Measurements from ENCODE around the gene RIC8B.

The RIC8B gene

GRCh38 chr12:106759526-106760183 is 14.8 kb upstream of the RIC8B start:
- no peak for DNase-seq

- no peak for DNase-seq
These were observed 14.3 kb upstream of the RIC8B start for GRCh38 chr12:106760184-106760531.

GRCh38 chr12:106764220-106764619 is 10.3 kb upstream of the RIC8B start:
- DNase-seq: no peak

GRCh38 chr12:106764738-106765137 is 9.7 kb upstream of the RIC8B start:
- DNase-seq: no peak

- DNase-seq: no peak
These were observed 8.1 kb upstream of the RIC8B start for GRCh38 chr12:106766393-106766826.

GRCh38 chr12:106767206-106767605 is 7.3 kb upstream of the RIC8B start:
- DNase-seq: no peak

- DNase-seq: no peak
These were observed 6.3 kb upstream of the RIC8B start for GRCh38 chr12:106767954-106768822.

GRCh38 chr12:106769078-106769477 is 5.4 kb upstream of the RIC8B start:
- no peak for DNase-seq

- no peak for DNase-seq
These were observed 4.9 kb upstream of the RIC8B start for GRCh38 chr12:106769546-106769945.

GRCh38 chr12:106771425-106771824 is 3.1 kb upstream of the RIC8B start:
- no peak for DNase-seq

- DNase-seq: no peak
These were observed 1.0 kb upstream of the RIC8B start for GRCh38 chr12:106773286-106774004.

GRCh38 chr12:106774808-106775524 is 484 bp downstream of the RIC8B start:
- peak; percentile 42 for DNase-seq

- DNase-seq: no peak
These were observed 2.4 kb downstream of the RIC8B start for GRCh38 chr12:106776897-106777296.

- no peak for DNase-seq
These were observed 5.6 kb downstream of the RIC8B start for GRCh38 chr12:106780010-106780631.

GRCh38 chr12:106782619-106783018 is 8.1 kb downstream of the RIC8B start:
- no peak for DNase-seq

- no peak for DNase-seq
These were observed 9.0 kb downstream of the RIC8B start for GRCh38 chr12:106783515-106783914.

GRCh38 chr12:106790020-106790419 is 15.5 kb downstream of the RIC8B start:
- DNase-seq: no peak

GRCh38 chr12:106791531-106791930 is 17.0 kb downstream of the RIC8B start:
- peak; percentile 88 for DNase-seq

GRCh38 chr12:106794369-106794768 is 19.9 kb downstream of the RIC8B start:
- no peak for DNase-seq

- no peak for DNase-seq
These were observed 26.8 kb downstream of the RIC8B start for GRCh38 chr12:106801167-106801708.

GRCh38 chr12:106801830-106802533 is 27.5 kb downstream of the RIC8B start:
- no peak for DNase-seq

- DNase-seq: no peak
These were observed 30.2 kb downstream of the RIC8B start for GRCh38 chr12:106804668-106805067.

Data from NCI-H1105 treated with DMSO at 0.1 percent for 48 hours (cell line).